ENCODE measurements around the gene DAB2IP.
A peak's percentile ranks its signal among the peaks of the same experiment; 100 is the strongest.
"Not testable (repeated sequence)": the region's sequence is repeated elsewhere in the genome, so short reads cannot be mapped to it uniquely, and the experiment has no call there.

The DAB2IP gene

DNA sequence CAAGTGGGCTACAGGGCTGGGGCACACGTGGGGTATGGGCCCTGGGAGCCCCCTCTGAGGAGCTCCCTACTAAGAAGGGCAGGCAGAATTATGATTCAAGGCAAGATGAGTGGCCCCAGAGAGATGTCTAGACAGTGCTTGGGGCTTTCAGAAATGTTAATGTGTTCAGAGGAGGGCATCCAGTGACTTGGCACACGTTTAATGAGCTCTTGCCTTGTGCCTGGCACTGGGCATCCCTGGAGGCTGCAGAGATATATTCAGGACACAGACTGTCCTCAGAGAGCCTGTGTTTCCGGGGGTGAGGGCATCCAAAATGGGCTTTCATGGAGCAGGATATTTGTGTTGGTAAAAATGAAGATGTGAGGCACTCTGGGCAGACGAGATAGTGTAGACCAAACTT, 25.4 kb upstream of the DAB2IP start:
- no peak for DNase-seq (ENCODE audit: low read depth)

DNA sequence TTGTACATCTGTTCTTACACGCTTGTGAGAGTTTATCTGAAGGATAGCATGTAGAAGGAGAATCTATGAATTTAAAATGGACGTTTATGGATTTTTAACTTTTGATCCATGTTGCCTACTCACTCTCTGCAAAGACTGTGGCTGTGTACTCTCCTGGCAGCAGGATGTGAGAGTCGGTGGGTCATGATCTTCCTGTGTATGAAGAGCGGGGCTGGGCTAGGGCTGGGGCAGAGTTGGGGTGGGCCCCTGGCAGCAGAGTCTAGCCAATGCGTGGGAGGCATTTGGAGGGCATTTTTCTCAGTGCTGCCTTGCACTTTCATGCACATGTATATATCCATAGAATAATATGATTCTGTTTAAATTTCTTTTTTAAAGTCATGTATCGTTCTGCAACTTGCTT, 24.0 kb upstream of the DAB2IP start:
- DNase-seq (ENCODE audit: low read depth), result no peak

DNA sequence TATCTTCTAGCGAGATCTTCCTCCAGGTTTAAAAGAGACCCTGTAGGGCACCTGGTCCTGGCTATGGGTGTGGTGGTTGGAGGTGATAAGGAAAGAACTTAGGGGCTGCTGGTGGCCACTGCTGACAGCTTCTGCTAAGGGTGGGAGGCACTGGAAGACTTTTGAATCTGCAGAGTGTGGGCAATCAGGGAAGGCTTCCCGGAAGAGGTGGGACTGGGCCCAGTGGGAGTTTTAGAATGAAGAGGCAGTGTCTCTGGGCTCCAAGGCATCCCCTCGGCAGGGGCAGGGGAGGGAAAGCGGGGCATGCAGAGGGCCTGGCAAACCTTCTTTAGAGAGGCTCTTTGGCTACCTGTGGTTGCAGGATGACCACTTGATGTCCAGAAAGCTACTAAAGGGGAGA, 23.0 kb upstream of the DAB2IP start:
- no peak for DNase-seq (ENCODE audit: low read depth)

DNA sequence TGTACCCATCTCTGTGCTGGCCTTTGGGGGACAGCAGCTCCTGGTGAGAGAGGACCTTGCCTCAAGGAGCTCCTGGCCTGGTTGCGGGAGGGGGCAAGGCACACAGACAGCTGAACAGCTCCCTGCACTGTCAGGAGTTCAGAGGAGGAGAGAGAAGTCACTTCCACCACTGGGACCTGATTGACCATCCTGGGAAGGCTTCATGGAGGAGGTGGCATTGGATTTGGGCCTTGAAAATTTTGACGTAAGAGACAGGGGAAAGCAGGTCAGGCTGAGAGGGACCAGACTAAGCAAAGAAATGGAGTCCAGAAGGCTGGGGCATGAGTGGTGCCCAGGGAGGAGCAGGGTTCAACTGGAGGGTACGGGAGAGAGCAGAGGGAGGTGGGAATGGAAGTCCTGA, 20.3 kb upstream of the DAB2IP start:
- DNase-seq (ENCODE audit: low read depth), result no peak

DNA sequence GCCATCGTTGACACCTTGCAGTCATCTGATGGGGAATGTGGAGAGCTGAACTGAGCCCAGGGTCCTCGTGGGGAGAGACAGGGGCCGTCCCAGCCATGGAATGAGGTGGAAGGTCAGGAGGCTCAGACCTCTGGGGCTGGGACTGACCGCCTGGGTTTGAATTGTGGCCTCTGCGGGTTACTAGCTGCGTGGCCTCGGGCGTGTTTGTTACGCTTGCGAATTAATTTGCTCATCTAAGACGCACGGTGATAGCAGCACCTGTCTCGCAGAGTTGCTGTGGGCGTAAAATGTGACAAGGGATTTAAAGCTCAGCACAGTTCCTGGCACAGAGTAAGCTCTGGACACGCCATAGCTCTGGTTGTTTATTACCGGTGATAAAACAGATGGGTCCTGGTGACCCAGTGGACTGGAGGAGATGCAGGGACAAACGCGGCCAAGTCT, 19.4 kb upstream of the DAB2IP start:
- no peak for DNase-seq (ENCODE audit: low read depth)

DNA sequence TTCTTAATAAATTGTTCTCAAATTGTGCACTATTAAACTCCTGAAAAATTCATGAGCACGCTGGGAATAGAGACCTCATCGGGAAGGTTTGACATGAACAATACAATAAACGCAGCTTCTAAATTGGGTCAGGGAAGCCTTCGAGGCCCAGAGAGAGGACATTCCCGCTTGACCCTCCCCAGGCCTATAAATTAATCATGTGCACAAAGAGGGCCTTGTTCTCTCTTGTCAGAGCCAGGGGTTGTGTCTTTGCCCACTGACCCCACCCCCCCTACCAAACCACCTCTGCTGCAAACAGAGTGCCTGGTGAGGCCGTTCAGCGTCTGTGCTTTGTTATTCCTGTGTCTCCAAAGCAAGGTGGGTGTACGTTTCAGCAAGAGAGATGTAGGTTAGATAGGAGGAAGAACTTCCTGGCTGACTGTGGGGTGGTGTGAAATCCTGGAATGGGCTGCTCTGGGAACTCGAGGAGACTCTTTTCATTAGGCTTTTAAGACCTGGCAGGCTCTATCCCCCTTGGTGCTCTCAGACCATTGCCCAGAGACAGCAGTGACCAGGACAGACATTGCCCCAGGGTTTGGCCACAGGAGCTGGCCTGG, 18.2 kb upstream of the DAB2IP start:
- DNase-seq (ENCODE audit: low read depth), result no peak

DNA sequence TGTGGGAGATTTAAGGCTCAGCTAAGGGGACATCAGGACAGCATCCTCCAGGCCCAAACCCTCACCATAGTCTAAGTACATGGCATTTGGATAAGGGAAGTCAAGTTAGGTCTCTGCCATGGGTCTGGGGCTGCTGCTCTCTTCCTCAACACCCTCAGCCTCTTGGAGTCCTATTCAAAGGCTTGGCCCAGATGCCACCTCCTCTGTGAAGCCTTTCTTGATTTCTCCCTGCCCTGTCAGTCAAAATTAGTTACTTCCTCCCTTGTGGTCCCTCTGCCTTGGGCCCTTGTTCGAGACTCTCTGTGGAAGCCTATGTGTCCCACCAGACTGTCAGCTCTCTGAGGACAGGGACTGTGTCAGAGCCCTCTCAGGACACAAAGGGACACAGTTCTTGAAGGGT, 17.7 kb upstream of the DAB2IP start:
- DNase-seq (ENCODE audit: low read depth), result no peak

DNA sequence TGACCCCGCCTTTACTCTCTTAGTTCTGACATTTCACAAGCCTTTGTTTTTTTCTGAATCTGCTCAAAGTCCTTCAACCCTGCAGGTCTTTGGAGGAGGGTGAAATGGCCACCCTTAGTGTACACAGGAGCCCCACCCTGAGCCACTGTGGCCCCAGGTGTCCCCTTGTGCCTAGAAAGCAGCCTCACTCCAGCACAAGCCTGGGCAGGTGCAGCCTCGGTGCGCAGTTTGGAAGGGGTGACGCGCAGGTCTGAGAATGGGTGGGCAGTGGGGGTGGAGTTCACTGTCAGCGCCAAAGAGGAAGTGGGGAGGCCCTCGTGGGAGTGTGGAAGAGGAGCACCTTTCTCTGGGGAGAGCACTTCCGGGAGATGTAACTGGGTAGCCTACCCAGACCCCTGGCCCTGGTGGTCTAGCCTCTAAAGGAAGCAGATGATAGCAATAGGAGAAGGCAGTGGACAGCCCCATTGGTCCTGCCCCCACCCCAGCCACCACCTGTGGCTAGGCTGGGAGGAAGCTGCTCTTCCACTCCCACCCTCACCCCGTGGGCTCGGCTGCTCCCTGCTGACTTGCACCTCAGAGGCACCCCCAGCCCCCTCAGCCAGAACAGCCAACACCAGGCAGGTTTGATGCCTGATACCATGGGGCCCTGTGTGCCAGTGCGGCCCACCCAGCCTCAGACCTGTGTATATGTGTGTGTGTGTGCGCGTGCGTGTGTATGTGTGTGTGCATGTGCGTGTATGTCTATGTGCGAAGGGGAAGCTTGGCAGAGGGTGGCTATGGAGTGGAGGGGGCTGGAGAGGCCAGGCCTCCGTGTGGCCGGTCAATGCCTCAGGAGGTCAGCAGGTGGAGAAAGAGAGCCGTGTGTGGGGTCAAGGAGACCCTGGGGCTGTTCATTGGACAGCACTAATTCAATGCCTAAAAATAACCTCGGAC, 16.8 kb upstream of the DAB2IP start:
- no peak for DNase-seq (ENCODE audit: low read depth)

DNA sequence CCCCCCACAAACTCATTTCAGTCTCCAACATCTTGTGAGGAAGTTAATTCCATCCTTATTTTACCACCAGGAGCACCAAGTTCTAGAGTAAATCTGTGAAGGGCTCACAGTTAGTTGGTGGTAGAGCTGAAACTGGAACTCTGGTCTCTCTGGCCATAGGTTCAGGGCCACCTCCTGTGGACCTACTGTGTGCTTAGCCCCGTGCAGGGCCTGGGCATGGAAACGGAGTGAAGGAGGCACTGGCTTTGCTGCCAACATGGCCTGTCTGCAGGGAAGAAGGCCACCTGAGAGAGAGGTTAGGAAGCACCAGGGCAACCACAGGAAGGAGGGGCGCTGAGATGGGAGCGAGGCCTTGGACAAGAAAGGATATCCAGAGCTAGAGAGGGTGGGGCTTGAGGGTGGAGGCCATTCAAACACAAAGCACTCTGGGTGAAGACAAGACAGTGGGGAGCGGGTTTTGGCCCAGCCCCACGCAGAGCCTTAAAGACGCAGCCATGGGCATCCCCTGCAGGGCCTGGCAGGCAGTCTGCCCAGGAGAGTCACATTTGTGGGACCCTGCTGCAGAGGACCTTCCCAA, 16.0 kb upstream of the DAB2IP start:
- DNase-seq (ENCODE audit: low read depth), result no peak

DNA sequence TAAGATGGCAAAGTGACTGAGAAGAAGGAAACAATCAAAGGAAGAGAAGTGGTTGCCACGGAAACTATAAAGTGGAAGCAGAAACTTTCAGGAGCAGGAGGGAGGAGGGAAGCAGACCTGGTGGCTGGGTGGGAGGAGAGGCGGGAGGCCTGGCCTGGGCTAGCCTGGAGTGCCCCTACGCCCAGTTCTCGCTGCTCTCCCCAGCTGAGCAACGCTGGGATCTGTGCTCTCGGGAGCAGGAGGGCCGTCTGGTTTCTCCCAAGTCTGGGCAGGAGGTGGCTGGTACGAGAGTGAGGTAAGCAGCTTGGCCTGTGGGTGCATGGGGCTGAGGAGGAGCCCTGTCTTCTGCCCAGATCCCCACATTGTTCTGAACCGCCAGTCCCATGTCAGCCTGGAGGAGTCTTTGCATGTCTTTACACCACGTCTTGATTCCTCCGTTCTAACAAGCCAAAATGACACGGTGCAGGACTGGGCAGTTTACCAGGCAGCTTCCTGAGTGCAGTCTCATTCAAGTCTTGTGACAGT, 15.0 kb upstream of the DAB2IP start:
- peak; percentile 40 for DNase-seq (ENCODE audit: low read depth)

DNA sequence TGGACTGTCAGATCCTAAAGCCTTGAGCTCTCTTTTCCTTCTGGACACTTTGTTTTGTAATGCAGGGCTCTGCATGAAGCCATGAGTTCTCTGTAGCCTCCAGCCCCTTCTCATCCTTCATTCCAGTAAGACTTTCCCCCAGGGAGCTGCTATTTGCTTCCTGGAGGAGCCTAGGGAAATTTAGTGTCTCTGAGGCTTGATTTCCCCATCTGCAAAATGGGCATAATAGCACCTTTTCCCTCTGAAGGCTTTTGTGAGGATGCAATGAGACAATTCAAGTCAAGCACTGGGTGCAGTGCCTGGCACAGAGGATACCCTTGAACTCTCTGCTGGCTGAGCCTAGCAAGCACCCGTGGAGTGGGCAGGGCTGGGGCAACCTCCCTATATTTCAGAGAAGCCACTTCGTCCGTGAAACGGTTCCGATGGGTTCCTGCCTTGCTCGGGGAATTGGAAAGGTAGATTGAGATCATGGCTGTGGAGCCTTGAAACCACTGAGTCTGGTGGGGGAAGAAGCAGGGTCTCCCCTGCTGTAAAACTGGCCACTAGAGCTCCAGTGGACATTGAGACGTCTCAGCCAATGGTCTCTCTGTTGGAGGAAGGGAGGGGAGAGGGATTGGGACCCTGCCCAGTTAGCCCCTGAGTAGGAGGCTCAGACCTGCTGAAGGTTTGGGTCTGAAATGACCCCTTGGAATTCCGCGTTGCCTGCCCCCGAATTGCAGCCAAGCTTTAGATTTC, 14.3 kb upstream of the DAB2IP start:
- DNase-seq (ENCODE audit: low read depth), result no peak

DNA sequence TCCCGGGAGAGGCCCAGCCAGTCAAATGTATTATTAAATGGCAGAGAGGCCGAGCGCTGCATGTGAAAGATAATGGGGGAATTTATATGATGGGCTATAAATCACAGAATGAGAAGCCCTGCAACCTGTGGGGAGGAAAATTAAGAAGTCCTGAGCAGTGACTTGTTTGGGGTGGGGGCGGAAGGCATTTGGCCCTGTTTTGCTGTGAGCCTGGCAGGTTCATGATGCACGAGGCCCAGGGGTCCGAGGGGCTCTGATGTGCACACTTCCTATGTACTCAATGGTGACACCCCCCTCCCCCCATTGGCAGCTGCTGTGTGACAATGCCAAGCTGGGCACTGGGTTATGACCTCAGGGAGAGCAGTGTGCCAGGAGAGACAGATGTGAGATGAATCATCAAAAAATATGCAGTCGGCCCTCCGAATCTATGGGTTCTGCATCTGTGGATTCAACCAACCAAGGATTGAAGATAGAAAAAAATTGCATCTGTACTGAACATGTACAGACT, 13.7 kb upstream of the DAB2IP start:
- DNase-seq (ENCODE audit: low read depth), result no peak

DNA sequence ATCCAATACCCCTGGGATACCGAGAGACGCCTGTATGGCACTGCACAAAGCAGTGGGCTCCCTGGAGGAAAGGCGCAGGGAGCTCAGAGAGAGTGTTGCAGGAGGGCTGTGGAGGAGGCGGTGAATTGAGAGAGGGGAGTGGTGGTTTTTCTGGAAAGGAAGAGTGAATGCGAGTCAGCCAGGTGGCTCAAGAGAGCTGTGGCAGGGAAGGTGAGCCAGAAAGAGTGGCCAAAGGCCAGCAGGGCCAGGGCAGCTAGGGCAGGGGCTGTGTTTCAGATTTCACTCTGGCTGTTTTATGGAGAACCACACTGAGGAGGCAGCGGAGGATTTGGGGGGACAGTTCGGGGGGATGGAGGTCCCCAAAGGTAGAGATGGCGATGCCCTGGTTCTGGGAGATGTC, 13.0 kb upstream of the DAB2IP start:
- DNase-seq (ENCODE audit: low read depth), result no peak

DNA sequence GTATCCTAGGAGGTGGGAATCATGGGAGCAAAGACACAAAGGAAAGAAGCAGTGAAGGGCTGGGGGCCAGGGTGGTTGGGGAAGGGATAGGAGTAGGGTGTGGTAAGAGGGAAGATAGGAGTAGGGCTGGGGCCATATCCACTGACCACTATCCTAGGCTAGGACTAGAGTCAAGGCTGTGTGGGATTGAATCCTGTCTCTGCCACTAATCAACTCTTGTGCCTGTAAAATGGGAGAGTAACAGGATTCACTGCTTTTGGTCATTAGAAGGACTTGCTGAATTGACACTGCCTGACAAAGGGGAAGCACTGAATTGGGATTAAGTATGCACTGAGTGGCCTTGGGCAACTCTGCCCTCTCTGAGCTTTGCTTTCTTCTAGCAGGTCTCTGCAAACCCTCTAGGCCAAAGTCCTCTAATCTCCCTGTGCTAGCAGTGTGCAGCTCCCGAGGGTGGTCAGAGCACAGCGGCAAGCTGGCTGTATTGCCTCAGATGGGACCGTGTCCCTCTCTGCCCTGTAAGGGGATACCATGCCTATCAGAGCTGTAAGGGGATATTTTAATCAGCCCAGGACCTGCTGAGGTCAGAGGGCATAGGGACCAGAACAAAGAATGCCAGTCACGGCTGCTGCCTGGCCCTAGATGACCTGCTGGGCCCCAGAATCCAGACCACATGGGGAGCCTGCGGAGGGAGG, 12.4 kb upstream of the DAB2IP start:
- no peak for DNase-seq (ENCODE audit: low read depth)

DNA sequence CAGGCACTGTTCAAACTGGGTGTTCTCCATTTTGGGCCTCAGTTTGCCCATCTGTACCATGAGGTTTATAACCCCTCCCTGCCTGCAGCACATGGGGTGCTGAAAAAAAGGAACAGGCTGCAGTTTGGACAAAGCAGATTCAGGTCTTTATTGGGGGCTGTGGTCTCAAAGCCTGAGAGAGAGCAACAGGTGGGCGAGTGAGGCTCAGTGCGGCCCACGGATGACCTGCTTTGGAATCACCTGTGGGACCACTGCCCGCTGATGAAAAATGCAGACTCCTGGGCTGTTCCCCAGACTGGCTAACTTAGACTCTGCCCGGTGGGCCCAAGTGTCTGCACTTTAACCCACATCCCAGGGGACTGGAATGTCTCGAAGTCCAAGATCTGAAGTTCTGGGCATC, 11.8 kb upstream of the DAB2IP start:
- no peak for DNase-seq (ENCODE audit: low read depth)

DNA sequence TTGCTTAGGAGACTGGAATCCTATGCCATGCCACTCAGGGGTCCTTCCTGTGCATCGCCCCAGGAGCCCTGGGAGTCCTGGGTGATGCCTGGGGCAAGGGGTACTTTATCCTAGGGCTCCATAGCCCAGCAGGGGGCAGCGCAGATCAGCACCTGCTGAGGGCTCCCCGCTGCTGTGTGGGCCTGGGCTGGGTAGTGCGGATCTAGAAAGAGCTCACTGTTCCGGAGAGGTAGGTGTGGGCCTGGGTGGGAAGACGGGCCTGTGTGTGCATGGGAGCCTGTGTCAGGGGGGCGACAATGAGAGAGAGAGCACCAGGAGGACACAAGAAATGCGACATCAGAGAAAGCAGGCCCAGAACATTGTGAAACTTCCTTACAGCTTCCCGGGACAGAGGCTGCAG, 11.4 kb upstream of the DAB2IP start:
- no peak for DNase-seq (ENCODE audit: low read depth)

DNA sequence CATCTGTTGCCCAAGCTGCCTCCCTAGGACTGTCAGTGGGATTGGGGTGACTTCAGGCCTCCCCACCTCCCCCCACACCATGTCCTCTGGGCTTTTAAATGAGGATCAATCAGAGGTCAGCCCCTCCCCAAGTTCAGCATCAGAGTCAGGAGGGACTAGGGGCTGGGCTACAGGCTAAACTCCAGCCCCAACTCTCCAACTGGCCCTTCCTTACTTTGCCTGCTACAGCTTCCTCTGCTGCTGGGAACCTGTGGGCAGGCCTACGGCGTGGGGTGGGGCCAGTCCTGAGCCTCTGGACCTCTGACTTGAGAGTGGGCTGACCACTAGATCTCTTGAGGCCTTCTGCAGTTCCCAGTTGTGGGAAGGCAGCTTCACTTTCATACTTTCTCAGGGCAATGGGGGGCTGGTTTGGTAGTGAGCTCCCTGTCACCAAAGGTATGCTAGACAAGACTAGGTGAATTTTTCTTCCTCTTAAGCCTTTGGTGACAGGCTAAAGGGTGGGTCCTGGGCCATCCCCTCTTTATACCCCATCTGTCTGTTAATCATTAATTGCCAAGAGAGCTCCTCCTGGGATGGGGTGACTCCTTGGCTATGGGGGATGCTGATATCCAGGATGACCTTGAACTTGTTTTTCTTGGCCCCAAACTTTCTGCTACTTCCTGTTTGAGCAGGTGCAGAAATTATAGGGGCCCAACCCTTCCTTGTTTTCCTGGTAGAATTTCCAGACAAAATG, 10.8 kb upstream of the DAB2IP start:
- DNase-seq (ENCODE audit: low read depth), result no peak

DNA sequence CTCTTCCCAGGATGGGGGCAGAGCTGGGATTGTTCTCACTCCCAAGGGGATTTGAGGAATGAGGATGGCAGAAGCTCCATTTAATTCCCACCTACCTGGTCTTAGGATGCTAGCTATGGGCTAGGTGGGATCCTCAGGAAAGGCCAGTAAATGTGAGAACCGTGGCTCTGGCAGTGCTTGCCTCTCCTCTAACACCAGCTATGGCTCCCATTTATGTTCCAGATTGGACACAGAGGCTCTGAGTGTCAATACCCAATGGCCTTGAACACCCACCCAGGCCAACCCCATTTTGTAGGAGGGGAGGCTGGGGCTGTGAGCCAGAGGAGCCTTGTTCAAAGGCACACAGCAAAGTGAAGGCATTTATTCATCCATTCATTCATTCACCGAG, 10.2 kb upstream of the DAB2IP start:
- no peak for DNase-seq (ENCODE audit: low read depth)

DNA sequence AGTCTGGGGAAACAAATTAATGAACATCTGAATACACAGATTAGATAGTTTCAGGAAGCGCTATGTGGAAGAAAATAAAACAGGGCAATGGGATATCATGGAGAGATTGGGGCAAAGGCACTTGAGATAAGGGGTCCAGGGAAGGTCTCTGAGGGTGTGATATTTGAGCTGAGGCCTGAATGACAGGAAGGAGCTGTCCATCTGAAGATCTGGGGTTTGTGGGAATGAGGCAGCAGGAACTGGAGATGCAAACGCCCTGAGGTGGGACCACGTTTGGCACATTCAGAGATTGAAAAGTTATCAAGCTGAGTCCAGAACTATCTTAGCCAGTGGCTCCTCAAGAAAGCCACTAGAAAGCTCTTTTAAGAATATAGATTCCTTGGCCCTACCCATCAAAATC, 8.7 kb upstream of the DAB2IP start:
- no peak for DNase-seq (ENCODE audit: low read depth)

DNA sequence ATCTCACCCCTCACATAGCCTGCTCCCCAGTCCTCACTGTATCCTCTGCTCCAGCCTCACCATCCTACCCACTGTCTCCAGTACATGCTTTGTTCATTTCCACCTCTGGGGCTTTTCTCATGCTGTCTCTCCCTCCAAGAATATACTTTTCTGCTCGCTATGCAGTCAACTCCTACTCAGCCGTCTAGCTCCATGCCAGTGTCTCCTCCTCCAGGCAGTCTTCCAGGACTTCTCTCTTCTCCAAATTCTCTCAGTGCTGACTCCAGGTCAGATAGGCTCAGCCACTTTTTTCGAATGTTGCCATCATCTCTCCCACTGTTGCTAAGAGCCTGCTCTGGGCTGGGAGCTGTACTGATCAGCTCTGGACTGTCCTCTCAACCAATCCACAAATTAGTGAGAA, 8.0 kb upstream of the DAB2IP start:
- no peak for DNase-seq (ENCODE audit: low read depth)

DNA sequence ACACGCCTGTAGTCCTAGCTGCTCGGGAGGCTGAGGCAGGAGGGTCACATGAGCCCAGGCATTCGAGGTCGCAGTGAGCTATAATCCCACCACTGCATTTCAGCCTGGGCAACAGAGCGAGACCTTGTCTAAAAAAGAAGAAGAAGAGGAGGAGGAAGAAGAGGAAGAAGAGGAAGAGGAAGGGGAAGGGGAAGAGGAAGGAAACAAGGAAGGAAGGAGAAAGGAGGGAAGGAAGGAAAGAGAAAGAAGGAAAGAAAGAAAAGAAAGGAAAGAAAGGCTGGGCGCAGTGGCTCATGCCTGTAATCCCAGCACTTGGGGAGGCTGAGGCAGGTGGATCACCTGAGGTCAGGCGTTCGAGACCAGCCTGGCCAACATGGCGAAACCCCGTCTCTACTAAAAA, 7.4 kb upstream of the DAB2IP start:
- not testable (repeated sequence) for DNase-seq (ENCODE audit: low read depth)
